ENCODE results near the gene CRHR1.

GRCh38 chr17:45763182-45763581, 20.9 kb upstream of the CRHR1 start:
- TF ChIP-seq CTCF (IDR thresholded peaks at IDR 0.05), result no peak
- no peak for TF ChIP-seq POLR2A (IDR thresholded peaks at IDR 0.05)

Measured in body of pancreas (tissue), 4 donors.